ENCODE data around the gene SLC5A6. TPM values are rescaled to one million over a fixed set of nuclear protein-coding genes. Genes with fewer than 3 reads are reported as not detected.

The SLC5A6 gene
- total RNA-seq, result 19.4 and 30.4 TPM in 2 replicates

GRCh38 chr2:27211943-27212625 is at the start of gene SLC5A6, which contains the start of gene ATRAID:
TSS of gene SLC5A6 (minus strand) at chr2:27212268. CDS start at chr2:27207650, 4,618 bp downstream.
TSS of gene ATRAID (plus strand) at chr2:27212041. CDS start at chr2:27212369, 328 bp downstream.

DNA sequence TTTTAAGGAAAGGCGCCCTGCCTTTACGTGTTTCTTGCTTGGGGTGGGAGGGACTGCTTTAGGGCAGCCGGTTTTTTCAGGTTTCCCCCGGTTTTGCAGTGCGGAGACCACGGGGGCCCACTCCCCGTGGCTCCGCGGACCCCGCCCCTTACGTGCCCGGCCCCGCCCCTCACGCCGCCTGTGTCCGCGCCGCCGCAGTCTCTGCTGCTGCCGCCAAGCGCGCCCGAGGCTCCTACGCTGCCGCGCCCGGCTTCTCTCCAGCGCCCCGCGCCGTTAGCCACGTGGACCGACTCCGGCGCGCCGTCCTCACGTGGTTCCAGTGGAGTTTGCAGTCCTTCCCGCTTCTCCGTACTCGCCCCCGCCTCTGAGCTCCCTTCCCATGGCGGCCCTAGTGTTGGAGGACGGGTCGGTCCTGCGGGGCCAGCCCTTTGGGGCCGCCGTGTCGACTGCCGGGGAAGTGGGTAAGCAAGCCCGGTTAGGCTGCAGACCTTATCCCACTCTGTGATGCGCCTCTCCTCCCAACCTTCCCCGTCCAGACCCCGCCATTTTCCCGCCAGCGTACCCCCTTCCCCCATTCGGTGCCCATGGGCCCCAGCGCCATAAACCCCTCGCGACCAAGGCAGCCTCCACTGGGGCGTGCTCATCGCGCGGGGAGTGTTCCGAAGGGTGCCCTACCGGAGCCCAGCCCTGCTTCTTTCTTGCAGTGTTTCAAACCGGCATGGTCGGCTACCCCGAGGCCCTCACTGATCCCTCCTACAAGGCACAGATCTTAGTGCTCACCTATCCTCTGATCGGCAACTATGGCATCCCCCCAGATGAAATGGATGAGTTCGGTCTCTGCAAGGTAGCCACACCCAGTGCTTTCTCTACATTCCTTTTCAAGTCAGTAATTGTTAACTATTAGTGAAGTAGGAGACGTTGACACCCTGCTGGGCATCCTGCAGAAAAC is 5.4 kb upstream of the SLC5A6 start, which contains the start of gene CAD:
CAD (plus strand) TSS at position 197 of the 949 bp plus-strand sequence; CDS start at position 380, 183 bp downstream.

Other genes with a start within 250 kb of the SLC5A6 start
- 6.6 and 8.4 TPM in 2 replicates for gene MAPRE3, start 241.6 kb downstream of the SLC5A6 start, total RNA-seq
- gene TMEM214, start 179.3 kb downstream of the SLC5A6 start, total RNA-seq, result 38.7 and 45.9 TPM in 2 replicates
- gene AGBL5, start 160.6 kb downstream of the SLC5A6 start, total RNA-seq, result 21.2 and 23.9 TPM in 2 replicates
- gene OST4, start 140.6 kb downstream of the SLC5A6 start, total RNA-seq, result 224 and 453 TPM in 2 replicates
- gene EMILIN1, start 133.7 kb downstream of the SLC5A6 start, total RNA-seq, result 196 and 328 TPM in 2 replicates
- 1.2 and 3.1 TPM in 2 replicates for gene KHK, start 125.5 kb downstream of the SLC5A6 start, total RNA-seq
- gene CGREF1, start 93.1 kb downstream of the SLC5A6 start, total RNA-seq, result 1.4 and 6.2 TPM in 2 replicates
- gene ABHD1, start 88.5 kb downstream of the SLC5A6 start, total RNA-seq, result under 0.01 TPM in 2 replicates
- gene PREB, start 77.6 kb downstream of the SLC5A6 start, total RNA-seq, result 46.4 and 50.0 TPM in 2 replicates
- not detected in 2 replicates for gene PRR30, start 72.9 kb downstream of the SLC5A6 start, total RNA-seq
- not detected in 2 replicates for gene TCF23, start 63.3 kb downstream of the SLC5A6 start, total RNA-seq
- gene ATRAID, start 227 bp downstream of the SLC5A6 start, total RNA-seq, result 140 and 237 TPM in 2 replicates
- 45.9 and 57.2 TPM in 2 replicates for gene CAD, start 5.1 kb upstream of the SLC5A6 start, total RNA-seq
- 0.66 and 0.87 TPM in 2 replicates for gene SLC30A3, start 50.8 kb upstream of the SLC5A6 start, total RNA-seq
- not detected in 2 replicates for gene DNAJC5G, start 63.2 kb upstream of the SLC5A6 start, total RNA-seq
- gene TRIM54, start 70.2 kb upstream of the SLC5A6 start, total RNA-seq, result 0.33 and 0.37 TPM in 2 replicates
- gene UCN, start 96.2 kb upstream of the SLC5A6 start, total RNA-seq, result 0.22 and 1.00 TPM in 2 replicates
- gene MPV17, start 110.8 kb upstream of the SLC5A6 start, total RNA-seq, result 48.6 and 95.3 TPM in 2 replicates
- 19.6 and 24.0 TPM in 2 replicates for gene GTF3C2, start 144.5 kb upstream of the SLC5A6 start, total RNA-seq
- 26.9 and 34.5 TPM in 2 replicates for gene EIF2B4, start 158.1 kb upstream of the SLC5A6 start, total RNA-seq
- 149 and 170 TPM in 2 replicates for gene SNX17, start 158.3 kb upstream of the SLC5A6 start, total RNA-seq
- 9.0 and 11.1 TPM in 2 replicates for gene ZNF513, start 168.5 kb upstream of the SLC5A6 start, total RNA-seq
- 77.2 and 144 TPM in 2 replicates for gene PPM1G, start 197.3 kb upstream of the SLC5A6 start, total RNA-seq
- 106 and 128 TPM in 2 replicates for gene NRBP1, start 216.4 kb upstream of the SLC5A6 start, total RNA-seq
- not detected in 2 replicates for gene KRTCAP3, start 230.1 kb upstream of the SLC5A6 start, total RNA-seq